Superior temporal gyrus (tissue), 1 donor: ENCODE results near the gene AGAP1.

Experiments
- DNase-seq: peaks from one replicate; pipeline ENCODE4 v3.0.0-alpha.2; 2016; ENCODE audit errors: extremely low spot score

The AGAP1 gene

GRCh38 chr2:235999011-235999410, 505.2 kb downstream of the AGAP1 start:
- no peak for DNase-seq

DNA sequence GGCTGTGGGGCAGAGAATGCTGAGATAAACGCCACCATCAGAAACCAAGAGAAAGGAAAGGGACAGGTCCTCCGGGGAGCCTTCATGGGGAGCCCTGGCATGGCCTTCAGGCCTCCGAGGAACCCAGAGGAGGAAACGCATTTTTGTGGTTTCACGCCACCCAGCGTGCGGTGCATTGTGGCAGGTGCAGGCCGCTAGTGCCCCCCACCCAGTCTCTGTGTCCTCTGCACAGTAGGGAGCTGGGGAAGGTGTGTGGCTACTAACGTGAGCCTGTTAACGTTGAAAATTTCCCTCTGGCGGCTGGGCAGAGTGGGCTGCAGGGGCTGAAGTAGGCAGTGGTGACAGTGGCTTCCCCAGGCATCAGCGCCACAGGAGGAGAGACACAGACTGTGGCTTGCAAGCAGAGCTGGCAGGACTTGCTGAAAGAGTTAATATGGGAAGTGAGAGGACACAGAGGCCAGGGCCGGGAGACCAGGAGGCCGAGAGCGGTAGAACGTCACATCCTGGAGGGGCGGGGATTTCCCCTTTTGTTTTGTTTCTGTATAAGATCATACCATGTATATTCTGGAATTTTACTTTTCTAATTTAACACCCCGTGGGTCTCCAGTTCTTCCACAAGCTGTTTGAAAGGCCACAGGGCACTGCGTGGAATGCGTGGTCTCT, 507.5 kb downstream of the AGAP1 start:
- no peak for DNase-seq

DNA sequence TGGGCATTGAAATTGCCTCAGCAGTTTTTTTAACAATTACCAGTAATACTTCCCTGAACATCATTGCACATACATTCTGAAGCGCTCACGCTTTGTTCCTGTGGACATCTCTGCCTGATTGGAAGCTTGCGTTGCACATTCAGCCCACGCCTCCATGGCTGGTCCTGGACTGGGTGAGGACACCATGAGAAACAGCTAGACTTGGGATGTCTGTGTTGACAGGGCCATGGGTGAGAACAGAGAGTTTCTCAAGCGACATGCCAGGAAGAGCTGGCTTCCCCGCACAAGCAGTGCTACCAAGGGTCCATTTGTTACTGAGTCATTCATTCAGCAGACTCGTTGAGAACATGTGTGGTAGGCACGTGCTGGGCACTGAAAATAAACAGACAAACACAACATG, 508.0 kb downstream of the AGAP1 start:
- no peak for DNase-seq

DNA sequence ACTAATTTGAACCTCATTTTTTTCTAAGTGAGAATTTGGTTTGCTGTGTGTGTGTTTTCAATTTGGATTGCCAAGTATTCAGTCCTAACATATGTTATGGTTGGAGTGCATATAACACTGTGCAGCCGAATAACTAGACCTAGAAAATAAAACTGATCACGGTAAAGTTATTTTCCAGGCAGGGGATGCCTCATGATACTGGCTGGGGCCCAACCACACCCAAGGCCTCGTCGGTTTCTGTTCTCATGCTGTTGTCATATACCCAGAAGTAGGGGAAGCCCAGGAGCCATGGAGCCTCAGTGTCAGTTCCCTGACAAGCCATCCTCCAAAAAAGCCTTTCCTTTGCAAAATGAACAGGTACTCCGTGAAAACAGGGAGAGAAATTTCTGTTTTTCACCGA, 514.2 kb downstream of the AGAP1 start:
- DNase-seq, result no peak

GRCh38 chr2:236008857-236009256, 515.0 kb downstream of the AGAP1 start:
- no peak for DNase-seq

DNA sequence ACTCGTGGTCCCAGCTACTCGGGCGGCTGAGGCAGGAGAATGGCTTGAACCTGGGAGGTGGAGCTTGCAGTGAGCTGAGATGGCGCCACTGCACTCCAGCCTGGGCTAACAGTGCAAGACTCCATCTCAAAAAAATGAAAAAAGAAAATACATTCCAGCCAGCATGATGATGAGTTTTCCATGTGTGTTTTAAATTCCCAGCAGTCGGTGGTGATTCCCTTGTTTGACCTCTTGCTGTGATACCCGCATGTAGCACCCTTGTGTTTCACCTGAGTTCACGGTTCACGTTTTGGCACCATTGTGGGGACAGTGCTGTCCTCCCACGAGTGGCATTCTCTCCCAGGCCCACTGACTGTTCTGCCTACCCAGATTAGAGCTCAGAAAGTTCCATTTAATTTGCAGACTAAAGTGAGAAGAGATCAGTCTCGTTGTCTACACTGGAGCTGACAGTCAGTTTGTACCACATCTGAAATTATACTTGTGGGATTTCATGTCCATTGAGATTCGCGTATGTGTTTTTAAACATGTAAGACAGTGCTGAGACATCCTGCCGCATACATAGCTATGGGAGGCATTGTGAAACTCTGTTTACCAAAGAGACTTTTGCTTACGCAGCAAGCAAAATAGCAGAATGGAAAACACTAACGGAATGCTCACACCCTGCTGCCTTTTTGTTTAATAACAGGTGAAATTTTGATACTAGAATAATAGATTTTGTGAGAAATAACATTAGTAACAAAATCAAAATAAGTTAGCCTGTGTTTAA, 517.3 kb downstream of the AGAP1 start:
- no peak for DNase-seq

DNA sequence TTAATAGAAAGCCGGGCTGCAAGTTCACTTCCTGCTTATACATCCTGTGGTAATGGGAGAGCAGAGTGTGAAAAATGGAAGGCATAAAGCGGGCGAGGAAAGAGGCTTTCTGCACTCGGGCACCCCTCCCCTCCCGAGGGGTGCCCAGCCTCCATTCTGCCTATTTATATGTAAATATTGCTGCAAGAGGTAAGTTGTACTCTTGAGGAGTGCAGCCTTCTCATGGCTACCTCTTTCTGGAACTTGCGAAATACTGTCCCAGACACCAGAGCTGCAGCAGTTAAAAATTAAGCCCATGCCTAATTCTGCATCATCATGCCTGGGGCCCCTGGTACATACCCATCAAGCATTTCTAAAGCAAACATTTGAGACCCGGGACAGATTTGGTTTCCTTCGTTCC, 518.3 kb downstream of the AGAP1 start:
- DNase-seq, result no peak

GRCh38 chr2:236014408-236015131, 520.7 kb downstream of the AGAP1 start:
- DNase-seq, result no peak

GRCh38 chr2:236015171-236015570, 521.3 kb downstream of the AGAP1 start:
- DNase-seq, result no peak

GRCh38 chr2:236016496-236016895, 522.7 kb downstream of the AGAP1 start:
- no peak for DNase-seq

GRCh38 chr2:236017446-236017845, 523.6 kb downstream of the AGAP1 start:
- DNase-seq, result no peak

DNA sequence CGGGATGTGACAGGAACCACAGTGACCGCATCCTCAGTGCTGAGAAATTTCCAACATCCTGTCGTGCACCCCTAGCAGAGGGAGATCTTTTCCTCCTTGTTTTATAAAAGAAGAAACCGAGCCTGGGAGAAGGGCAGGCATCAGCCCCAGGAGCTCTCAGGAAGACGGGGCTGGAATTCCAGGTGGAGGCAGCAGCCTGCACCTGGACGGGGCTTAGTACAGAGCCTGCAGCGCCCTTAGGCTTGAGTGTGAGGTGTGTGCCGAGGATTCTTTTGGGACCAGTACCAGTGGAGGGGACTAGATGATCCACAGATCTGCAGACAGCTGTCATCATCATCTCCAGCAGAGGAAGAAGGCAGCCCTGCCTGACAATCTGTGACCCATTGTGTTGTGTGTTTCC, 525.6 kb downstream of the AGAP1 start:
- no peak for DNase-seq

DNA sequence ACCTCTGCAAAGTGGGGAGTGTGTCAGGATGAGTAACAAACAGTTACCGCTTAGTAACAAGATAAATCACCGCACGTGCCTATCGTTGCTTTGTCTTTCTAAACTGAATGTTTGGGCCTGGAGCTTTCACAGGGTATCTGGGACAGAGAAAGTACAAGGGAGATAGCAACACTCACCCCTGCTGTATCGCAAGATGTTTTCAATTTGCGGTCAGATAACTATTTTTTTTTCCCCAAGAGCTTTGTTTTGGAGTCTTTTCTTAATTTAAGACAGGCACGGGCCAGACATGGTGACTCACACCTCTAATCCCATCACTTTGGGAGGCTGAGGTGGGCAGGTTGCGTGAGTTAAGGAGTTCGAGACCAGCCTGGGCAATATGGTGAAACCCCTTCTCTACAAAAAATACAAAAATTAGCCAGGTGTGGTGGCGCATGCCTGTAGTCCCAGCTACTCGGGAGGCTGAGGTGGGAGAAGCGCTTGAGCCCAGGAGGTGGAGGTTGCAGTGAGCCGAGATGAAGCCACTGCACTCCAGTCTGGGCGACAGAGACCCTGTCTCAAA, 527.7 kb downstream of the AGAP1 start:
- DNase-seq, result no peak

DNA sequence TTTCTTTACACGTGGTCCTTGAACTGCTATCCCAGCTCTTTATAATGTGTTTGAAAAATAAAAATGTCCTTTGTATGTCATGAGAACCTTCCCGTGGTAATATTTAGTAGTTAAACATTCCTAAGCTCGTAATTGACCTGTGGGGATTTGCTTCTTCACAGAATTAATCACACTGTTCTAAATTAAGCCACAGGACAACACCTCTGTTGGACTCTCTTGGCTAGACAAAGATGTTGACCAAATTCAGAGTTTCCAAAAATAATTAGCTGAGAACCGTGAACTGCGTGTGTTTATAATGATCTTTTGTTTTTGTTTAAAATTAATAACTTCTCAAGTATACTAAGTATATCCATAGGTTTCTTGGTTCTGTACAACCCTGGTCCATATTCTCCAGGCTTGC, 528.3 kb downstream of the AGAP1 start:
- DNase-seq, result no peak

DNA sequence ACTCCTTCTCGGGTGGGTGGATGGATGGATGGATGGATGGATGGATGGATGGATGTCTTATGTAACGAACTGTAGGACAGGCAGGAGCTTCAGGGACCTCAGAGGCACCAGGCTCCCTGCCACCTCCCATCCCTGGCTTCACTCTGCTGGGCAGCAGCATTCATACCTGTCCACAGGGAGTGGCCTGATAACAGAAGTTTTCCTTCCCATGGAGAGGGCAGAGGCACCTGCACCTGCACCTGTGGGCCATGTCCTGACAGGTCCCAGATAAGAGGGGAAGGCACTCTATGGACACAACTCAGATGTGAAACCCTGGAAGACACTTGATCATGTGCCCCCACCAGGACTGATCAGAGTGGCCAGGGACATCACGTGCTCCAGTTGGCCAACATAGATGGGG, 532.0 kb downstream of the AGAP1 start:
- DNase-seq, result no peak

DNA sequence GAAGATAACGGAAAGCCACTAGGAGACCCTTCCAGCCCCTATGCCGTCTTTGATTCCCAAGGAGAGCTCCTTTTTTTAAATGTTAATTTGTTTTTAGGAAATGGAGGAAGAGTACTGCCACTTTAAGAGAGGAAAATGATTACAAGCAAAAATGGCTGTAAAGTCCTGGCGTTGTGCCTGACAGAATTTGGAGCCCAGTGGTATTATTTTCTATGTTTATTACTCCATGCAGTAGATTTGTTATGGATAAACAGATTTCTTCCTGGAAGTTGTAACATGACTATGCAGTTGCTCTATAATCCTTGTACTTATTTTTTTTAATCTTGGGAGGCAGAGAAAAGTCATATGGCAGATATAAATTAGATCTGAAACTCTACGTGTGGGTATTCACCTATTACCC, 533.0 kb downstream of the AGAP1 start:
- no peak for DNase-seq

DNA sequence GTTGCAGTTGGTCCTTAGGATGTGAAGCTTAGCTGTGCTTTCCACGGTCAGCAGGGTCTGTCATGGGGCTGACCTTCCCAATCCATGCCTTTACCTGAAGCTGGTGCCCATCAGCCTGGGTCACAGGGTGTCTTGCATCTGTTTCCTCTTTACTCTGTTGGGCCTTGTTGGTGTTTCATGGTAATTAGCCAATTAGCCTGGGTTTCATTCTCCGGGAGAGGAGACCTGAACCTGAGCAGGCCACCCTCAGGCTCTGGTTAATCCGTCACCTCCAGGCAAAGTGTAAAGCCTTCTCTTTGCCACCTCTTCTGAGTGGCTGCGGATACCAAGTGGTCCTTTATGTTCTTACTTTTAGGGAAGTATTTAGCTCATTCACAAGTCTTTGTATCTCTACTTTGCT, 534.2 kb downstream of the AGAP1 start:
- DNase-seq, result no peak

DNA sequence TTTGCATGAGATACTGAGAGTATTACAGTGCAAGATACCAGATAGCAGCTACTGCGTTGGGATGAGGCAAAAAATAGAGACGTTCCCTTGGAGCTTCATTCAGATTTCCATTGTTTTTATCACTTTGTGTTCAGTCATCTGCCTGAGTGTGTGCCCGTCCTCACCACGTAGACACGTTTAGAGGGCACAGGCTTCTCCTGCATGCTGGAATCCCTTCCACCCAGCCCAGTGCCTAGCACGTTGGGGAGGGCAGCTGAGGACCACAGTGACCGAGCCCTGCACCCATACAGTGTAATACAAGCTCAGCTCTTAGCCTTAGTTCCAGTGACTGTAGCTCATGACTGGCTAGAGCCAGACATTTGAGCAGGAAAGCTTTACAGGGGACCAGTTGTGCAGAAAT, 539.6 kb downstream of the AGAP1 start:
- no peak for DNase-seq

DNA sequence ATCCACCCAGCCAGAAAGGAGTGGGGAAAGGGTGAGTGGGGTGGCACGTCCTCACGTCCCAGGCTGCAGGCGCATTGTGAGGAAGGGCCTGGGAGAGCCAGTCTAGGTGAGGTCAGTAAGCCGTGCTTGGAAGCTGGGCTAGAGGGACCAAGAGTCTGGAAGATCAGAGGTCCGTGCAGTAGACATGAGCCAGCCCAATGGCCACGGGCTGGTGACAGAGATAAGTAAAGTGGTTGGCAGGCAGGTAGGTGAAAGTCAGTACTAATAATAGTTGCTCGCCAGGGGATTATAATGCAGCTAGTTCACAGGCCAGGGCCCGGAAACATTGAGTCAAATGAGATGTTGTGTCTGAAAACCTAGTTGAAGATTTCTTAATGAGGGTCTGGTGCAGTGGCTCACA, 541.1 kb downstream of the AGAP1 start:
- DNase-seq, result no peak

GRCh38 chr2:236036045-236036444, 542.2 kb downstream of the AGAP1 start:
- DNase-seq, result no peak

DNA sequence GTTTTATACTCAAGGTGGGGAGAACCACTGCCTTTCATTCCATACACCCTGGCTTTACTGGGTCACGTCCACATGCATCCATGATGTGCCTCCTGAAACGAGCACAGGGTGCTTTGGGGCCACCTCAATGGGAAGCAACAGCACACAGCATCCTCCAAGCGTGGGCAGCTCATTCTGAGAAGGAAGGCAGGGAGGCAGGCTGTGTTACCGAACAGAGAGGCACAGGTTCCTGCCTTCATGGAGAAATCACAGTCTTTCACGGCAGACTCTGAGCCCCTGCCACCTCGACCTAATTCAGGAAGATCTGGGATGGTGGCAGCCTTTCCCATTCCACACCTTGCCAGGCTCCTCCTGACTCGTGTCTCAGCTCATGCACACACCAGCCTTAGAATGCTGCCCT, 544.3 kb downstream of the AGAP1 start:
- DNase-seq, result no peak

DNA sequence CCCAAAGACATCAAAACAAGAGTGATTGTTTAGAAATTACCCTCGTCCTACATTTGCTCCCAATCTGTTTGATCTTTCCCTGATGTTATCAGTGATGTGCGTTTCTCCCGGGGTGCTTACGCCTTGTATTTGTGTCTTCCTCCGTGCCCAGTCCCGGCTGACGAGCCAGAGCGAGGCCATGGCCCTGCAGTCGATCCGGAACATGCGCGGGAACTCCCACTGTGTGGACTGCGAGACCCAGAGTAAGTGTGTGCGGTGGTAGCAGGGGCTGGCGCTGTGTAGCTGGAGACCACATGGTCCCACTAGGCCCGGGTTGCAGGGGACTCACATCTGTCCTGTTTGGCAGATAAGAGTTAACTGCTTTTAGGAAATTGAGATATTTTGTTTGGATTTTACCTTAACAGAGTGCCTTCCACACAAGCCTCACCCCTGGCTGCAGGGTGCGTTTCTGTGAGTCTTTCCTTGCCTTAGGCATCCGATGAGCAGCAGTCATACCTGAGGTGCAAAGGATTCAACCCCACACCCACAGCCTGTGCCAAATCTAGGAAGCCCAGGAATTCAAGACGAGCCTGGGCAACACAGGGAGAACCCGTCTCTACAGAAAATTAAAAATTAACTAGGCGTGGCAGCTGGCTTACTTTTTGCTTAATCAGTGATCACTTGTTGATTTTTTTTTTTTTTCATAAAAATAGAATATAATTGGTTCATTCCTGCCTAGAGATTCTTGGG, 546.9 kb downstream of the AGAP1 start:
- DNase-seq, result no peak
